Testis (tissue), 3 donors: ENCODE measurements around the gene THADA. TPM values are rescaled to one million over a fixed set of nuclear protein-coding genes. Genes with fewer than 3 reads are reported as not detected.
"Not testable (repeated sequence)": the region's sequence is repeated elsewhere in the genome, so short reads cannot be mapped to it uniquely, and the experiment has no call there.

Experiments used
- DNase-seq: peaks from one replicate; pipeline ENCODE4 v3.0.0-alpha.2; 2019
- H3K27ac ChIP-seq, 2 donors: fragments of 200-600 bp; sonication (generic); one replicate each; pipeline ENCODE4 v1.5.1; 2019
- H3K27me3 ChIP-seq: fragments of 200-600 bp; sonication (generic); one replicate; pipeline ENCODE4 v1.5.1; 2019
- H3K36me3 ChIP-seq: fragments of 200-600 bp; sonication (generic); one replicate; pipeline ENCODE4 v1.5.1; 2017; ENCODE audit warnings: low read depth; ENCODE audit errors: missing control alignments
- H3K4me1 ChIP-seq: fragments of 200-600 bp; sonication (generic); one replicate; pipeline ENCODE4 v1.5.1; 2019
- H3K4me3 ChIP-seq, 2 donors: fragments of 200-600 bp; sonication (generic); one replicate each; pipeline ENCODE4 v1.5.1; 2017 to 2019
- H3K9me3 ChIP-seq: fragments of 200-600 bp; sonication (generic); one replicate; pipeline ENCODE4 v1.5.1; 2017
- CTCF ChIP-seq, 3 experiments: fragments of 450-650 bp in 2 of 3; fragments of 200-600 bp in 1 of 3; sonication (generic) in 1 of 3; IDR thresholded peaks; one replicate each; pipeline ENCODE4 v1.5.1; 2016 to 2019; ENCODE audit warnings: antibody characterized with exemption in 3 of 3, mild to moderate bottlenecking in 2 of 3, moderate library complexity in 1 of 3
- POLR2A ChIP-seq: fragments of 450-650 bp; IDR thresholded peaks from one replicate; pipeline ENCODE4 v1.6.1; 2017; ENCODE audit warnings: antibody characterized with exemption, mild to moderate bottlenecking, moderate library complexity
- WGBS, 2 donors: methylation state at CpG; one replicate each; pipeline ENCODE4 v1.1.5; 2018; 5-methylcytosine and 5-hydroxymethylcytosine counted together
- intact Hi-C: fragments of 100-400 bp; cut with DNase I; formaldehyde crosslinking; loops from one replicate; pipeline ENCODE4 v1.15.1; 2023; ENCODE audit warnings: low total_unique reads
- polyA plus RNA-seq: library from polyadenylated mRNA; stranded (reverse); fragments of 350-450 nt; fragmentation: Illumina TruSeq; extraction: RNeasy Lipid Tissue Mini Kit (QIAGEN cat#74804); gene quantifications from one replicate; pipeline ENCODE4 v1.2.3, GENCODE V29; 2014; ENCODE audit warnings: low read depth, low replicate concordance; ENCODE audit not compliant: insufficient read depth
- total RNA-seq, 2 donors: library from RNA; depleted of rRNA; stranded (reverse); fragments of >200 nt; gene quantifications; one replicate each; pipeline ENCODE4 v1.2.3, GENCODE V29; 2016

Gene THADA
- total and polyA plus RNA-seq, 3 donors from 2014 or later: 29.5 to 43.9 (median 39.5) TPM

GRCh38 chr2:43399098-43399497 lies 196.7 kb downstream of the THADA start:
- Histone ChIP-seq H3K27ac (no peak overlapping the region), H3K9me3 (no peaks in the 10 kb centered on the region), H3K4me3 (no peak overlapping the region), H3K36me3 (no peaks in the 10 kb centered on the region), H3K27me3 (no peaks in the 10 kb centered on the region), H3K4me1 (peaks cover 11% of the 10 kb centered on the region)
- WGBS, 2 donors: 93 to 98% methylated on average over 2 of the region's 2 CpGs
- no peak for DNase-seq
- TF ChIP-seq CTCF (IDR thresholded peaks at IDR 0.05) (no peak), POLR2A (no peak)
- intact Hi-C loops: no loop called here

GRCh38 chr2:43397821-43398220 lies 198.0 kb downstream of the THADA start:
- TF ChIP-seq POLR2A (no peak), CTCF (IDR thresholded peaks at IDR 0.05) (no peak)
- no peak for DNase-seq
- Histone ChIP-seq H3K4me3 (no peak overlapping the region), H3K27me3 (no peaks in the 10 kb centered on the region), H3K4me1 (peaks cover 11% of the 10 kb centered on the region), H3K36me3 (no peaks in the 10 kb centered on the region), H3K9me3 (no peaks in the 10 kb centered on the region), H3K27ac (no peak overlapping the region)
- intact Hi-C loops: no loop called here
- 90 to 93% methylated on average over 5 of the region's 5 CpGs for WGBS, 2 donors

GRCh38 chr2:43397411-43397810 lies 198.4 kb downstream of the THADA start:
- no peak overlapping the region for H3K27ac ChIP-seq
- no peak for TF ChIP-seq CTCF (IDR thresholded peaks at IDR 0.05)
- no peak for TF ChIP-seq POLR2A
- H3K36me3 ChIP-seq: no peaks in the 10 kb centered on the region
- H3K4me3 ChIP-seq: no peak overlapping the region
- no peaks in the 10 kb centered on the region for H3K27me3 ChIP-seq
- H3K9me3 ChIP-seq: no peaks in the 10 kb centered on the region
- WGBS, 2 donors: 63 to 71% methylated on average over 2 of the region's 2 CpGs
- intact Hi-C loops: no loop called here
- peaks cover 11% of the 10 kb centered on the region for H3K4me1 ChIP-seq
- DNase-seq: no peak

GRCh38 chr2:43396344-43396743 lies 199.5 kb downstream of the THADA start:
- H3K27me3 ChIP-seq, H3K36me3 ChIP-seq, DNase-seq, H3K27ac ChIP-seq, intact Hi-C loops, H3K9me3 ChIP-seq, H3K4me3 ChIP-seq: not testable (repeated sequence)
- H3K4me1 ChIP-seq: peaks cover 11% of the 10 kb centered on the region
- 93 to 95% methylated on average over 8 of the region's 8 CpGs for WGBS, 2 donors

- Histone ChIP-seq H3K27ac (no peak overlapping the region), H3K36me3 (no peaks in the 10 kb centered on the region), H3K9me3 (no peaks in the 10 kb centered on the region), H3K4me1 (no peaks in the 10 kb centered on the region), H3K4me3 (no peak overlapping the region), H3K27me3 (no peaks in the 10 kb centered on the region)
- intact Hi-C loops: no loop called here
- WGBS, 2 donors: 70 to 76% methylated on average over 2 of the region's 2 CpGs
- TF ChIP-seq POLR2A (no peak), CTCF (IDR thresholded peaks at IDR 0.05) (no peak)
- no peak for DNase-seq
These were observed 201.9 kb downstream of the THADA start for GRCh38 chr2:43393918-43394317.
